ENCODE data around the gene R3HDM2.

The R3HDM2 gene

DNA sequence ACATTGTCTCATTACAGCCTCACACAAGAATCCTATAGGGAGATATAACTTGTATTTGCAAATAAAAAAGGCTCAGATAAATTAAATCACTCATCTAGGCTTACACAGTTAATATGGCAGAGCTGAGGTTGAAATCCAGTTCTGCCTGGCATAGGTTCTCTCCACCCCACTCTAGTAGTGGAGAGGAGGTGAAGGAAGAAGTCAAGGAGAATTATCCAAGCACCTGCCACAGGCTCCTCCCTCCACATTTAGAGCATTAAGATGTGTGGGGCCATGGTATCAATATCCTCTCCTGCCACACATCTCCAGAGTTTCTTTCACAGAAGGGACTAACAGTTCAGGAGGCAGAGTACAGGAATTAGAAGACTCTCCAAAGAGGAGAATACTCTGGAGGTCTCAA is 157.3 kb downstream of the R3HDM2 start:
- no peak for DNase-seq (ENCODE audit: low read depth)
- no peak overlapping the region for H3K4me3 ChIP-seq (ENCODE audit: control insufficient read depth, low read depth, low read length)
- TF ChIP-seq, protein P1, sequence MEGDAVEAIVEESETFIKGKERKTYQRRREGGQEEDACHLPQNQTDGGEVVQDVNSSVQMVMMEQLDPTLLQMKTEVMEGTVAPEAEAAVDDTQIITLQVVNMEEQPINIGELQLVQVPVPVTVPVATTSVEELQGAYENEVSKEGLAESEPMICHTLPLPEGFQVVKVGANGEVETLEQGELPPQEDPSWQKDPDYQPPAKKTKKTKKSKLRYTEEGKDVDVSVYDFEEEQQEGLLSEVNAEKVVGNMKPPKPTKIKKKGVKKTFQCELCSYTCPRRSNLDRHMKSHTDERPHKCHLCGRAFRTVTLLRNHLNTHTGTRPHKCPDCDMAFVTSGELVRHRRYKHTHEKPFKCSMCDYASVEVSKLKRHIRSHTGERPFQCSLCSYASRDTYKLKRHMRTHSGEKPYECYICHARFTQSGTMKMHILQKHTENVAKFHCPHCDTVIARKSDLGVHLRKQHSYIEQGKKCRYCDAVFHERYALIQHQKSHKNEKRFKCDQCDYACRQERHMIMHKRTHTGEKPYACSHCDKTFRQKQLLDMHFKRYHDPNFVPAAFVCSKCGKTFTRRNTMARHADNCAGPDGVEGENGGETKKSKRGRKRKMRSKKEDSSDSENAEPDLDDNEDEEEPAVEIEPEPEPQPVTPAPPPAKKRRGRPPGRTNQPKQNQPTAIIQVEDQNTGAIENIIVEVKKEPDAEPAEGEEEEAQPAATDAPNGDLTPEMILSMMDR (IDR thresholded peaks at IDR 0.05; ENCODE audit: control insufficient read depth, insufficient read depth, low read depth, low read length, missing control alignments), result no peak

DNA sequence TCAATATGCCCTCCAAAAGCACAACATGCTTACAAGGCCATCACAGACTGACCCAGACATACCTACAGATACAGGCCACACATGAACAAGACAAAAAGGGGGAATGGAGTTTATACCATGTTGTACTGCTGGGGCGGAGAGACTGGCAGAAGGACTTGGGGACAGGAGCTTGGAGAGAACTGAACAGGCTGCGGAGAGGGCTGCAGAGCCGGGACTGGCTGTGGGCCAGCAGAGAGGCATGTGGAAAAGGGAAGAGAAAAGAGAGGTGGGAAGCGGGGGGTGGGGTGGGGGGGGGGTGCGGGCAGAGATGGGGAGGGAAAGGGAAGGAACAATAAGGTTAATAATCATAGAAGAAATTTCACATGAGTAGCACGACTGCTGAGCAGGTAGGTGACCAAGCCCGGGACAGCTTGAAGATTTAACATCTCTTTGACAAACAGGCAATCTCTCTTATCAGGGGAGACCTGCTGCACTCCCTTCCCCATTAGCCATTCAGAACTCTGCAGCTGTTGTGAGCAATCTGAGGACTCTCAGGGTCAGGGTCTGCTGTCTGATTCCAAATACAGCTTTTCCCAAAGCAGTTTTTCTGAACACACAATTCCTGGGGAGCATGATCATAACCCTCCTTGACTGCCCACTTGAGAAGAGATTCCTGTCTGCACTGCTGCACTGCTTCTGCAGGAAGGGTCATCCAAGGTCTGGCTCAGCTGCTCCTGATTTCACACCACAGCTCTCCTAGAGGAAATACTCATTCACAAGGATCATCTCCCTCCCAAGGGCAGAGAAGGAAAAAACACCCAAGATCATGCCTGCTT is 158.3 kb downstream of the R3HDM2 start:
- no peak for DNase-seq (ENCODE audit: low read depth)
- no peak overlapping the region for H3K4me3 ChIP-seq (ENCODE audit: control insufficient read depth, low read depth, low read length)
- TF ChIP-seq, protein P1 (IDR thresholded peaks at IDR 0.05; ENCODE audit: control insufficient read depth, insufficient read depth, low read depth, low read length, missing control alignments), result no peak

- no peak for DNase-seq (ENCODE audit: low read depth)
- no peak overlapping the region for H3K4me3 ChIP-seq (ENCODE audit: control insufficient read depth, low read depth, low read length)
- TF ChIP-seq, protein P1 (IDR thresholded peaks at IDR 0.05; ENCODE audit: control insufficient read depth, insufficient read depth, low read depth, low read length, missing control alignments), result no peak
These were observed 159.8 kb downstream of the R3HDM2 start for GRCh38 chr12:57270966-57271470.

DNA sequence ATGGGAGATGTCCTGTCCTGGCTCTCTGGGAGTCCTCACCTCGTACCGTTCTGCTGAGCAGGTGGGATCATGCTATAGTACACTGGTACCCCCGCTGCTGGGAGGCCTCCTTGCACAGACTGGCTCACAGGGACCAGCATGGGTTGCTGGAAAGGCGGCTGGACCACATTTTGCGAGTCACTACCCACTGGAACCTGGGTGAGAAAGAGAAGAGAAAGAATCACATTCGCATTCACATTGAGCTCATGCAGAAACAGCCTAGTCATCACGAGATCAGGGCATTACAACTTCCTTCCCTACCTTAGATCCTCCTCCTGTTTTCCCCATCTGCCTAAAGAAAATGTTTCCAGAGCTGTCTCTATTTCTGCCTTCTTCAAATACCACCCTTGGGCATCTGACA is 162.6 kb downstream of the R3HDM2 start:
- DNase-seq (ENCODE audit: low read depth), result no peak
- H3K4me3 ChIP-seq (ENCODE audit: control insufficient read depth, low read depth, low read length), result no peak overlapping the region
- TF ChIP-seq, protein P1 (IDR thresholded peaks at IDR 0.05; ENCODE audit: control insufficient read depth, insufficient read depth, low read depth, low read length, missing control alignments), result no peak

- TF ChIP-seq, protein P1 (IDR thresholded peaks at IDR 0.05; ENCODE audit: control insufficient read depth, insufficient read depth, low read depth, low read length, missing control alignments), result no peak
These were observed 164.2 kb downstream of the R3HDM2 start for GRCh38 chr12:57266681-57267080.

GRCh38 chr12:57263096-57263495 is 167.7 kb downstream of the R3HDM2 start:
- no peak for DNase-seq (ENCODE audit: low read depth)
- H3K4me3 ChIP-seq (ENCODE audit: control insufficient read depth, low read depth, low read length), result no peak overlapping the region
- TF ChIP-seq, protein P1 (IDR thresholded peaks at IDR 0.05; ENCODE audit: control insufficient read depth, insufficient read depth, low read depth, low read length, missing control alignments), result no peak

More at GRCh38 chr12:57266681-57267080, 164.2 kb downstream of the R3HDM2 start:
- no peak overlapping the region for H3K4me3 ChIP-seq (ENCODE audit: control insufficient read depth, low read depth, low read length)
- DNase-seq (ENCODE audit: low read depth), result no peak
